ENCODE measurements around the gene LSMEM2.

DNA sequence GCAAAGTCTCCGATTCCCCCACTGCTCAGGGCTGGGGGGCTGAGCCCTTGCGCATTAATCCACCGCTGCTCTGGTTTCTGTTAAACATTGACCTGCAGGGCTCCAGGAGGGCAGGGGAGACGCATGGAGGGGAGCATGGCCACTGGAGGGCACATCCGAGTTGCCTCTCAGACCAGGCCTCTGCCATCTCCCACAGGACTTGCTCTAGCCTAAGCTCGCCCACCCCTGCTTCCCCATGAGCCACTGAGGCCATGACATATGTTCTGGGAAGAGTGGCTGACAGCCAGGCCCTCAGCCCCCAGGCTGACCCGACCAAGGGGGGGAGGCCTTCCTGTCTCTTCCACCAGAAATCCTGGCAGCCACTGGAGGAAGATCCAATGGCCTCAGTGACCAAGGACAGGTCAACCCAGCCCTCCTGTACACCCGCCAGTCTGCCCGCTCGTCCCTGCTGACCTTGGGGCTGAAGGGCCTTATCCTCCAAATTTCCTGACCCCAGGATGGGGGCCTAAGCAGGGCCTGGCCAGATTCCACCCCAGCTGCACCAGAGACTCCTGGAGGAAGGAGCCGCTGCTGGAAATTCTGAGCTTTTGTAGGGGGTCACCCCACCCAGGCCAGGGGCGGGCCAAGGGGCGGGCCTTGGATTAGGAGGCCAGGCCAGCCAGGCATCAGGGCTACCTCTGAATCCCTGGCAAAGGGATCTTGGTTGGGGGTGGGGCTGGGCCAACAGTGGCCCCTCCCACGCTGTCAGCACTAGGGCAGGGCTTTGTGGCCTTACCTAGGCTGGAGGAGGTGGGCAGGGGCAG is 24.3 kb downstream of the LSMEM2 start, which contains the start of gene HYAL1:
- TF ChIP-seq MED1 (CRISPR knock-in tag; IDR thresholded peaks at IDR 0.05; ENCODE audit: borderline replicate concordance) (no peak), TOE1 (IDR thresholded peaks at IDR 0.05; ENCODE audit: borderline replicate concordance) (no peak), TOE1 (CRISPR knock-in tag; IDR thresholded peaks at IDR 0.05; ENCODE audit: borderline replicate concordance, low read depth) (no peak), HNRNPUL1 (IDR thresholded peaks at IDR 0.05; ENCODE audit: low read length) (no peak), POLR2AphosphoS5 (IDR thresholded peaks at IDR 0.05; ENCODE audit: control insufficient read depth, insufficient read depth, low read depth, low read length) (no peak), ARHGAP35 (IDR thresholded peaks at IDR 0.05; ENCODE audit: partially characterized antibody) (no peak), GTF2A2 (tag; IDR thresholded peaks at IDR 0.05) (no peak), EGR1 (conservative IDR thresholded peaks at IDR 0.05) (no peak)
- TF ChIP-seq, protein P1, sequence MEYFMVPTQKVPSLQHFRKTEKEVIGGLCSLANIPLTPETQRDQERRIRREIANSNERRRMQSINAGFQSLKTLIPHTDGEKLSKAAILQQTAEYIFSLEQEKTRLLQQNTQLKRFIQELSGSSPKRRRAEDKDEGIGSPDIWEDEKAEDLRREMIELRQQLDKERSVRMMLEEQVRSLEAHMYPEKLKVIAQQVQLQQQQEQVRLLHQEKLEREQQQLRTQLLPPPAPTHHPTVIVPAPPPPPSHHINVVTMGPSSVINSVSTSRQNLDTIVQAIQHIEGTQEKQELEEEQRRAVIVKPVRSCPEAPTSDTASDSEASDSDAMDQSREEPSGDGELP (CRISPR knock-in tag; IDR thresholded peaks at IDR 0.05; ENCODE audit: borderline replicate concordance) = peak; percentile 33; the same call in 1 of the 2 replicates
